Activated naive CD4-positive, alpha-beta T cell treated with anti-CD3 and anti-CD28 coated beads for 36 hours (primary cell): ENCODE measurements around the gene TYW1B. TPM values are rescaled to one million over a fixed set of nuclear protein-coding genes. Genes with fewer than 3 reads are reported as not detected.
A peak's percentile ranks its signal among the peaks of the same experiment; 100 is the strongest.
"Not testable (repeated sequence)": the region's sequence is repeated elsewhere in the genome, so short reads cannot be mapped to it uniquely, and the experiment has no call there.

Source experiments
- CTCF ChIA-PET: fragments of 350-600 bp; sonication (Branson Sonifier 250); formaldehyde crosslinking; loops from one replicate; lab custom pipeline; 2021; ENCODE audit warnings: antibody characterized with exemption; lab: Charles Lee
- DNase-seq: peaks from one replicate; pipeline ENCODE4 v3.0.0-alpha.2; 2020
- H3K27ac Mint-ChIP-seq: one replicate; pipeline ENCODE4 v1.8.0; 2021; ENCODE audit warnings: mild to moderate bottlenecking, mixed read lengths
- H3K27me3 Mint-ChIP-seq: one replicate; pipeline ENCODE4 v1.8.0; 2021; ENCODE audit warnings: low read depth, mixed read lengths
- H3K36me3 Mint-ChIP-seq: one replicate; pipeline ENCODE4 v1.8.0; 2021; ENCODE audit warnings: low read depth, mixed read lengths
- H3K4me1 Mint-ChIP-seq: one replicate; pipeline ENCODE4 v1.8.0; 2021; ENCODE audit warnings: low read depth, mixed read lengths
- H3K4me3 Mint-ChIP-seq: one replicate; pipeline ENCODE4 v1.8.0; 2021; ENCODE audit warnings: mild to moderate bottlenecking, moderate library complexity, mixed read lengths
- H3K9me3 Mint-ChIP-seq: one replicate; pipeline ENCODE4 v1.8.0; 2021; ENCODE audit warnings: mixed read lengths
- intact Hi-C: fragments of 100-400 bp; cut with micrococcal nuclease; formaldehyde crosslinking; loops from one replicate; pipeline ENCODE4 v1.15.1; 2023
- total RNA-seq, 2 experiments: library from RNA; stranded (reverse); gene quantifications; one replicate each; pipeline ENCODE4 v1.2.3, GENCODE V29; 2021

Gene TYW1B
- total RNA-seq, 2 experiments from 2014 or later: 2.8 to 3.3 TPM

- Mint-ChIP-seq H3K4me3 (no peak overlapping the region), H3K36me3 (peaks cover 7% of the 10 kb centered on the region), H3K27ac (no peak overlapping the region), H3K9me3 (no peaks in the 10 kb centered on the region), H3K4me1 (no peaks in the 10 kb centered on the region), H3K27me3 (no peaks in the 10 kb centered on the region)
- DNase-seq: no peak
- CTCF ChIA-PET: no interaction called here
- intact Hi-C loops: no loop called here
These were observed 153.6 kb downstream of the TYW1B start for GRCh38 chr7:72674394-72674793.

GRCh38 chr7:72670850-72671249 is 157.2 kb downstream of the TYW1B start:
- H3K27me3 Mint-ChIP-seq, CTCF ChIA-PET, H3K36me3 Mint-ChIP-seq, H3K4me1 Mint-ChIP-seq, H3K9me3 Mint-ChIP-seq, intact Hi-C loops, H3K4me3 Mint-ChIP-seq, H3K27ac Mint-ChIP-seq, DNase-seq: not testable (repeated sequence)

GRCh38 chr7:72668435-72668834 is 159.6 kb downstream of the TYW1B start:
- H3K27me3 Mint-ChIP-seq: not testable (repeated sequence)

DNA sequence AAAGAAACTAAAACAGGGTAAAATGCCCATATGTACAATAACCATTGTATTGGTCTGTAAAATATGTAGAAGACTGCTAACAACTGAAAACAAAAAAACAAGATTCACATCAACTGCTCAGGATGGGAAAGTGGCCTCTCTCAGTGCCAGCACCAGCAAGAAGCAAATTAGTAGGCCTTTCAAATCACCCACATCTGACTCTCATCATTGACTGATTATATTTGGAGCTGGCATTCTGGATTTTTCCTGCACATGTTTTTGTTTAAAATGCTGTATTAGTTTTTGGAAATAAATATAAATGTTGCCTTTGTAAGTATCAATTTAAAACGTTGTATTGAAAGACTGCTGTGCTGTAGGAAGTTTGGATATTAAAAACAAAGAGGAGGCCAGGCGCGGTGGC is 161.0 kb downstream of the TYW1B start:
- intact Hi-C loops, CTCF ChIA-PET, H3K27ac Mint-ChIP-seq, H3K4me1 Mint-ChIP-seq, DNase-seq, H3K27me3 Mint-ChIP-seq, H3K4me3 Mint-ChIP-seq, H3K9me3 Mint-ChIP-seq: not testable (repeated sequence)
- peaks cover 14% of the 10 kb centered on the region for H3K36me3 Mint-ChIP-seq

More at GRCh38 chr7:72668435-72668834, 159.6 kb downstream of the TYW1B start:
- intact Hi-C loops, H3K27ac Mint-ChIP-seq, DNase-seq, H3K4me3 Mint-ChIP-seq, H3K4me1 Mint-ChIP-seq, CTCF ChIA-PET, H3K9me3 Mint-ChIP-seq: not testable (repeated sequence)
- peaks cover 12% of the 10 kb centered on the region for H3K36me3 Mint-ChIP-seq

GRCh38 chr7:72648574-72648973 is 179.4 kb downstream of the TYW1B start:
- H3K4me1 Mint-ChIP-seq, H3K27me3 Mint-ChIP-seq, CTCF ChIA-PET, H3K9me3 Mint-ChIP-seq, intact Hi-C loops, H3K36me3 Mint-ChIP-seq, H3K27ac Mint-ChIP-seq, H3K4me3 Mint-ChIP-seq: not testable (repeated sequence)
- DNase-seq: peak; percentile 15

DNA sequence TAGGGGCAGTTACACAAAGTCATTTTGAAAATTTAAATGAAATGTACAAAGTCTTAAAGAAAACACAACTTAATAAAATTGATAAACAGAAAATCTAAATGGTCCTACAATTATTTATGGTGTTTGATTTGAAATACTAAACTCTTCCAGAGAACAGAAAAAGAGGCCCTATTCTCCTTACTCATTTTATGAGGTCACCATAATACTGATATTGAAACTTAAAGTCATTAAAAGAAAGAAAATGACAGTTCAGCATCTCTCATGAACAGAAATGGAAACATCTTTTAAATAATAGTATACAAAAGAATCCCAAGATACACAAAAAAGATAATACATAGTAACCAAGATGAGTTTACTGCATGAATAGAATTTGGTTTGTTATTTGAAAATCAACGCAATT is 184.3 kb downstream of the TYW1B start:
- DNase-seq, CTCF ChIA-PET, H3K4me3 Mint-ChIP-seq, H3K36me3 Mint-ChIP-seq, H3K27me3 Mint-ChIP-seq, intact Hi-C loops, H3K4me1 Mint-ChIP-seq, H3K9me3 Mint-ChIP-seq, H3K27ac Mint-ChIP-seq: not testable (repeated sequence)

- H3K4me1 Mint-ChIP-seq, DNase-seq, H3K4me3 Mint-ChIP-seq, CTCF ChIA-PET, H3K27ac Mint-ChIP-seq, H3K9me3 Mint-ChIP-seq, intact Hi-C loops, H3K36me3 Mint-ChIP-seq, H3K27me3 Mint-ChIP-seq: not testable (repeated sequence)
These were observed 186.3 kb downstream of the TYW1B start for GRCh38 chr7:72641485-72642248.

DNA sequence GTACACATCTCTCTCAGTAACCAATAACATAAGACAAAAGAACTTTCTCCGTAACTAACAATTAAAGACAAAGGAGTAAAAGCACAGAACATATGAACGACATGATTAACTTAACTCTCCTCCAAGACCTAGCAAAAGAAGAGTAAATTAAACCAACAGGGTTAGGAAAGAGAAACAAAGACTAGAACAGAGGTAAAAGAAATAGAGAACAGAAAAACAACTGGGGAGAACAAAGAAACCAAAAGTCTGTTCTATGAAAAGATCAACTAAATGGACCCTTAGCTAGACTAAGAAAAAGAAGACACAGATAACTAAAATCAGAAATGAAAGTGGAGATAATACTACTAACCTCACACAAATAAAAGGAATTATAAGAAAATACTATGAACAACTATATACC is 187.3 kb downstream of the TYW1B start:
- H3K27ac Mint-ChIP-seq, DNase-seq, H3K4me1 Mint-ChIP-seq, H3K9me3 Mint-ChIP-seq, H3K36me3 Mint-ChIP-seq, intact Hi-C loops, H3K4me3 Mint-ChIP-seq, CTCF ChIA-PET, H3K27me3 Mint-ChIP-seq: not testable (repeated sequence)

DNA sequence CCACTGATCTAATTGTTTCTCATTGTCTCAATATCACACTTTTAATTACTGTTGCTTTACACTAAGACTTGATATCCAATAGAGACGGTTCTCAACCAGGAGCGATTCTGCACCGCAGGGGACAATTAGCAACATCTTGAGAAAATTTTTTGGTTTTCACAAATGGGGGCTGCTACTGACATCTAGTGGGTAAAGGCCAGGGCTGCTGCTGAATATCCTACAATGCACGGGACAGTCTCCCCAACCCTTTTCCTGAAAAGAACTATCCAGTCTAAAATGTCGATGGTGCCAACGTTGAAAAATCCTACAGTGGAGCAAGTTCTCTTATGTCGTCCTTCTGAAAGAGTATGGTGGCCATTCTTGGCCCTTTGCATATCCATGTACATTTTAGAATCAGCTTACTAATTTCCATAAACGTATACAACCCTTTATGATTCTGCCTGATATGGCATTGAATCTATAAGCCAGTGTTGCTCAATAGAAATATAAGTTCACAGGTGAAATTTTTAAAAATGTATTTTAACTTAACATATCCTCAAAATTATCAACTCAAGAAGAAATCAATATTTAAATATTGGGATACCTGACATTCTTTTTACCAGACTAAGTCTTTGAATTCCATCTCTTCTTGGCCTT is 192.6 kb downstream of the TYW1B start:
- H3K9me3 Mint-ChIP-seq, H3K36me3 Mint-ChIP-seq, H3K27me3 Mint-ChIP-seq, H3K4me3 Mint-ChIP-seq, H3K27ac Mint-ChIP-seq, DNase-seq, intact Hi-C loops, CTCF ChIA-PET, H3K4me1 Mint-ChIP-seq: not testable (repeated sequence)

- DNase-seq, H3K4me1 Mint-ChIP-seq, H3K9me3 Mint-ChIP-seq, intact Hi-C loops, H3K36me3 Mint-ChIP-seq, H3K4me3 Mint-ChIP-seq, CTCF ChIA-PET, H3K27me3 Mint-ChIP-seq, H3K27ac Mint-ChIP-seq: not testable (repeated sequence)
These were observed 195.2 kb downstream of the TYW1B start for GRCh38 chr7:72632765-72633292.

DNA sequence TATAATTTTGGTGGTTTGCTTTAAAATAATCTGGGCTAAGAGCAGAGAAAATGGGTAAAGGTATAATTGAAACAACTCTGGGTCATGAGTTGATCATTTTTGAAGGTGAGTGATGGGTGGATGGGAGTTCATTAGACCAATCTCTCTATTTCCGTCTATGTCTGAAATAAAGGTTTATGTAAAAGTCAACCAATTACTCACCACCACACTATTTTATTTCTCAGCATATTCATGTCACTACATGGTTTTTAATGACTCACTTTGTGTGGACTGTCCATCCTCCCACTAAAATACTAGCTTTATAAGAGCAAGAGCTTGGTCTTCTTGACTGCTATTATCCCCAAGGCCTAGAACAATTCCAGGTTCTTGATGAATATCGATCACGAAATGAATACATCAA is 199.6 kb downstream of the TYW1B start:
- H3K27me3 Mint-ChIP-seq, H3K9me3 Mint-ChIP-seq, intact Hi-C loops, H3K27ac Mint-ChIP-seq, H3K36me3 Mint-ChIP-seq, CTCF ChIA-PET, H3K4me1 Mint-ChIP-seq, H3K4me3 Mint-ChIP-seq, DNase-seq: not testable (repeated sequence)

DNA sequence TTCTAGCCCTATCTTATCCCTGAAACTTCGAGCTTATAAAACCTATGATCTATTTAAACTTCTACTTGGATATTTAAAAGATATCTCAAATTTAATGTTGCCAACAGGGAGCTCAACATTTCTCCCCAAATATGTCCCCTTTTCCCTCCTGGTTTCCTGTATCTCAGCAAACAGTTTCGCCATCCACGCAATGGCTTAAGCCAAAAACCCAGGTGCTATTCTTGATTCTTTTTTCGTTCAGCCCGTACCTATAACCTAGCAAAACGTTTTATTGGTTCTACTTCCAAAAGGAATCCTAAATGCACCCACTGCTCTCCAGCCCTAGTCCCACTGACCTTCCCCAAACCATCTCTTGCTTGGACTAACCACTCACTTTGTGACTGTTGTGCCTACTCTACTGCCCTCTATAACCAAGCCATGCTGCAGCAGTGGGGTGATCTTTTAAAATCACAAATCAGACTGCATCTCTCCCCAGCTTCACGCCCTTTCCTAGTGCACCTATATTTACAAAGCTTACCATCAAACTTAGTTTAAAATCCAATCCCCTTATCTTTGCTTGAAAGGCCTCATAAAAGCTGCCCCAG is 201.5 kb downstream of the TYW1B start:
- DNase-seq, H3K27ac Mint-ChIP-seq, H3K4me3 Mint-ChIP-seq, H3K27me3 Mint-ChIP-seq, H3K36me3 Mint-ChIP-seq, H3K4me1 Mint-ChIP-seq, CTCF ChIA-PET, intact Hi-C loops, H3K9me3 Mint-ChIP-seq: not testable (repeated sequence)
